ENCODE measurements around the gene DPF1.

DNA sequence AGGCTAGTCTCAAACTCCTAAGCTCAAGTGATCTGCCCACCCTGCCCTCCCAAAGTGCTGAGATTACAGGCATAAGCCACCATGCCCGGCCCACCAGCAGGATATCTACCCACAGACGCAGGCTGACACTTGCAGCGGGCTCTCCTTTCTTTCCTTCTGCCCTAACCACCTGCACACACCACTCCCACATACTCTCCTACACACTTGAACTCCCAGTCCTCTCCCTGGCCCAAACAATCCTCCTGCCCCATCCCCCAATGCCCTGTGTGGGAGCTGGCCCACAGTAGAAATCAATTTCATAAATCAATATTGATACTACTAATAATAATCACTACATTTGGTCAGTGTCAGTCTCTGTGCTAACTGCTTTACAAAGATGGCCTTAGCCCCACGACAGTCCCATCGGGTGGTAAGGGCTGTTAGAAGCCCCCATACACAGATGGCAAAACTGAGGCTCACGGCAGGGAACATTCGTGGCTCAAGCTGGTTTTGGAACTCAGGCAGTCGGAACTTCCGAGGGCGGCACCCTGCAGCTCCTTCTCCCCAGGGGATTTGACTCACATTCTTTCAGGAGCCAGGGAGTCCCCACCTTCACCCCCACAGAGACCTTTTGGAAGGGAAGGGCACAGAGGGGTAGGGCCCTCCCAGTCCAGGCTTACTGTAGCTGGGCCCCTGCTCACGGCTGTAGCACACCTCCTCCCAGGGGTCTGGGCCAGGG lies 3.4 kb upstream of the DPF1 start:
- TF ChIP-seq, protein P1, sequence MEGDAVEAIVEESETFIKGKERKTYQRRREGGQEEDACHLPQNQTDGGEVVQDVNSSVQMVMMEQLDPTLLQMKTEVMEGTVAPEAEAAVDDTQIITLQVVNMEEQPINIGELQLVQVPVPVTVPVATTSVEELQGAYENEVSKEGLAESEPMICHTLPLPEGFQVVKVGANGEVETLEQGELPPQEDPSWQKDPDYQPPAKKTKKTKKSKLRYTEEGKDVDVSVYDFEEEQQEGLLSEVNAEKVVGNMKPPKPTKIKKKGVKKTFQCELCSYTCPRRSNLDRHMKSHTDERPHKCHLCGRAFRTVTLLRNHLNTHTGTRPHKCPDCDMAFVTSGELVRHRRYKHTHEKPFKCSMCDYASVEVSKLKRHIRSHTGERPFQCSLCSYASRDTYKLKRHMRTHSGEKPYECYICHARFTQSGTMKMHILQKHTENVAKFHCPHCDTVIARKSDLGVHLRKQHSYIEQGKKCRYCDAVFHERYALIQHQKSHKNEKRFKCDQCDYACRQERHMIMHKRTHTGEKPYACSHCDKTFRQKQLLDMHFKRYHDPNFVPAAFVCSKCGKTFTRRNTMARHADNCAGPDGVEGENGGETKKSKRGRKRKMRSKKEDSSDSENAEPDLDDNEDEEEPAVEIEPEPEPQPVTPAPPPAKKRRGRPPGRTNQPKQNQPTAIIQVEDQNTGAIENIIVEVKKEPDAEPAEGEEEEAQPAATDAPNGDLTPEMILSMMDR (IDR thresholded peaks at IDR 0.05; ENCODE audit: low read depth, low read length, missing input control): no peak
- TF ChIP-seq GABPA (IDR thresholded peaks at IDR 0.05 in 1 of 2, conservative IDR thresholded peaks at IDR 0.05 in 1 of 2) (no peak), TAF1 (conservative IDR thresholded peaks at IDR 0.05) (no peak), EGR1 (IDR thresholded peaks at IDR 0.05; ENCODE audit: low read depth in 2 of 2) (no peak)
- TF ChIP-seq, protein P2, sequence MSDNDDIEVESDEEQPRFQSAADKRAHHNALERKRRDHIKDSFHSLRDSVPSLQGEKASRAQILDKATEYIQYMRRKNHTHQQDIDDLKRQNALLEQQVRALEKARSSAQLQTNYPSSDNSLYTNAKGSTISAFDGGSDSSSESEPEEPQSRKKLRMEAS (IDR thresholded peaks at IDR 0.05): no peak

Measured in liver (tissue), 3 donors.